ENCODE measurements around the gene VPS16. TPM values are rescaled to one million over a fixed set of nuclear protein-coding genes. Genes with fewer than 3 reads are reported as not detected.

VPS16 gene
- total and polyA plus RNA-seq, 4 donors, result 35.3 to 71.6 (median 61.2) TPM

GRCh38 chr20:2816583-2817340 is 23.8 kb upstream of the VPS16 start:
- 75% methylated on average over 18 of the region's 20 CpGs for WGBS (ENCODE audit: insufficient coverage)
- Histone ChIP-seq H3K9me3 (ENCODE audit: control insufficient read depth, insufficient read depth, low read length) (peaks cover 2% of the 10 kb centered on the region), H3K27me3 (ENCODE audit: control insufficient read depth, insufficient read depth, low read length) (peaks cover 23% of the 10 kb centered on the region), H3K4me3 (ENCODE audit: low read depth, low read length) (no peak overlapping the region), H3K27ac (ENCODE audit: low read depth, low read length) (no peak overlapping the region), H3K4me1 (ENCODE audit: control insufficient read depth, insufficient read depth, low read length) (peaks cover 9% of the 10 kb centered on the region), H3K36me3 (ENCODE audit: control insufficient read depth, insufficient read depth, low read length) (no peaks in the 10 kb centered on the region)
- no peak for DNase-seq (ENCODE audit: low read depth in 4 of 6, low spot score in 6 of 6)

GRCh38 chr20:2817341-2817726 is 23.2 kb upstream of the VPS16 start:
- H3K9me3 ChIP-seq (ENCODE audit: control insufficient read depth, insufficient read depth, low read length), result no peaks in the 10 kb centered on the region
- WGBS (ENCODE audit: insufficient coverage), result 100% methylated on average over 2 of the region's 2 CpGs
- H3K4me3 ChIP-seq (ENCODE audit: low read depth, low read length), result no peak overlapping the region
- H3K27me3 ChIP-seq (ENCODE audit: control insufficient read depth, insufficient read depth, low read length), result peaks cover 28% of the 10 kb centered on the region
- no peaks in the 10 kb centered on the region for H3K36me3 ChIP-seq (ENCODE audit: control insufficient read depth, insufficient read depth, low read length)
- DNase-seq (ENCODE audit: low read depth in 4 of 6, low spot score in 6 of 6), result no peak
- H3K4me1 ChIP-seq (ENCODE audit: control insufficient read depth, insufficient read depth, low read length), result peaks cover 9% of the 10 kb centered on the region
- H3K27ac ChIP-seq (ENCODE audit: low read depth, low read length), result no peak overlapping the region

- peaks cover 9% of the 10 kb centered on the region for H3K4me1 ChIP-seq (ENCODE audit: control insufficient read depth, insufficient read depth, low read length)
- no peaks in the 10 kb centered on the region for H3K36me3 ChIP-seq (ENCODE audit: control insufficient read depth, insufficient read depth, low read length)
- no peak overlapping the region for H3K27ac ChIP-seq (ENCODE audit: low read depth, low read length)
- DNase-seq (ENCODE audit: low read depth in 4 of 6, low spot score in 6 of 6), result no peak
- H3K27me3 ChIP-seq (ENCODE audit: control insufficient read depth, insufficient read depth, low read length), result peaks cover 28% of the 10 kb centered on the region
- 80% methylated on average over 6 of the region's 7 CpGs for WGBS (ENCODE audit: insufficient coverage)
- no peaks in the 10 kb centered on the region for H3K9me3 ChIP-seq (ENCODE audit: control insufficient read depth, insufficient read depth, low read length)
- H3K4me3 ChIP-seq (ENCODE audit: low read depth, low read length), result no peak overlapping the region
Measured at GRCh38 chr20:2817891-2818595, 22.5 kb upstream of the VPS16 start.

DNA sequence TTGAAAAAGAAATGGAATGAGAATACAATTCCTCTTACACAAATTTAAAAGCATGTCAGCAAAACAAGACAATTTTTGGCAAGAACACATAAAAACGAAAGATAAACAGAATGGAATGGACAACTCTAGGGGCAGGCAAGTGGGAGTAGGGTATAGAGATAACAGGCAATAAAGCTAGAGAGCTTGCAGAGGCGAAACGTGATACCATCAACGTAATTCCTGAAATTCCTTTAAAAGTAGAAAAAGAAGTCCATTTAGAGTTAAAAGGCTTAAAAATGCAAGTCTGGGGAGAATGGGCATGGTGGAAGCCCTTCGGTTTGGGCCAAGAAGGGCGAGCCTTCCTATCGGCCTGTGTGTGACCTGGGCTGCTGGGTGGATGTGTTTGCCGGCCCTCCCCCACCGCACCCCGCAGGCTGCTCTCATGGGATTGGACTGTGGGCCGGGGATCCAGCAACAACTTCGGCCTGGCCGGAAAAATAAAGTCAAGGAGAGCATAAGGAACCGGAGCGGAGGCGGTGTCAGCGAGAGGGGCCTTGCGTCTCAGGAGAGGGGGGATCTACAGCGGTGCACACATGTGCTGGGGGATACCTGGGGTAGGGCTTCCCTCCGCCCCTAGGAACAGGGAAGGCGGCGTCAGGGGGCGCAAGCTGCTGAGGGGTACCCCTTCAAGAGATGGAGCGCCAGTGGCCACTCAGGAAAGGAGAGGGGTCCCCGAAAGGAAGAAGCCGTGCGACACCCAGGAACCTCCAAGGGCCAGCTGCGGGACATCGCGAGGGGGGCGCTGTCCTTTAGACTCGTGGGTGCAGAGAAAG is 20.3 kb upstream of the VPS16 start:
- DNase-seq (ENCODE audit: low read depth in 4 of 6, low spot score in 6 of 6), result no peak
- H3K27me3 ChIP-seq (ENCODE audit: control insufficient read depth, insufficient read depth, low read length), result peaks cover 28% of the 10 kb centered on the region
- no peak overlapping the region for H3K4me3 ChIP-seq (ENCODE audit: low read depth, low read length)
- H3K4me1 ChIP-seq (ENCODE audit: control insufficient read depth, insufficient read depth, low read length), result peaks cover 9% of the 10 kb centered on the region
- 14% methylated on average over 27 of the region's 32 CpGs for WGBS (ENCODE audit: insufficient coverage)
- no peak overlapping the region for H3K27ac ChIP-seq (ENCODE audit: low read depth, low read length)
- no peaks in the 10 kb centered on the region for H3K9me3 ChIP-seq (ENCODE audit: control insufficient read depth, insufficient read depth, low read length)
- H3K36me3 ChIP-seq (ENCODE audit: control insufficient read depth, insufficient read depth, low read length), result no peaks in the 10 kb centered on the region

- Histone ChIP-seq H3K4me3 (ENCODE audit: low read depth, low read length) (no peak overlapping the region), H3K27me3 (ENCODE audit: control insufficient read depth, insufficient read depth, low read length) (peaks cover 33% of the 10 kb centered on the region), H3K9me3 (ENCODE audit: control insufficient read depth, insufficient read depth, low read length) (no peaks in the 10 kb centered on the region), H3K36me3 (ENCODE audit: control insufficient read depth, insufficient read depth, low read length) (no peaks in the 10 kb centered on the region), H3K27ac (ENCODE audit: low read depth, low read length) (no peak overlapping the region), H3K4me1 (ENCODE audit: control insufficient read depth, insufficient read depth, low read length) (peaks cover 9% of the 10 kb centered on the region)
- WGBS (ENCODE audit: insufficient coverage), result 5% methylated on average over 65 of the region's 68 CpGs
- DNase-seq (ENCODE audit: low read depth in 4 of 6, low spot score in 6 of 6), result no peak
Measured at GRCh38 chr20:2820896-2821869, 19.4 kb upstream of the VPS16 start.

GRCh38 chr20:2822073-2822472 is 18.5 kb upstream of the VPS16 start:
- no peaks in the 10 kb centered on the region for H3K36me3 ChIP-seq (ENCODE audit: control insufficient read depth, insufficient read depth, low read length)
- no peak for DNase-seq (ENCODE audit: low read depth in 4 of 6, low spot score in 6 of 6)
- H3K4me1 ChIP-seq (ENCODE audit: control insufficient read depth, insufficient read depth, low read length), result peaks cover 9% of the 10 kb centered on the region
- H3K27ac ChIP-seq (ENCODE audit: low read depth, low read length), result no peak overlapping the region
- peaks cover 39% of the 10 kb centered on the region for H3K27me3 ChIP-seq (ENCODE audit: control insufficient read depth, insufficient read depth, low read length)
- H3K9me3 ChIP-seq (ENCODE audit: control insufficient read depth, insufficient read depth, low read length), result no peaks in the 10 kb centered on the region
- no CpG with 5 or more reads among the region's 5 CpGs for WGBS (ENCODE audit: insufficient coverage)
- no peak overlapping the region for H3K4me3 ChIP-seq (ENCODE audit: low read depth, low read length)

GRCh38 chr20:2825761-2826160 is 14.8 kb upstream of the VPS16 start:
- Histone ChIP-seq H3K4me1 (ENCODE audit: control insufficient read depth, insufficient read depth, low read length) (peaks cover 4% of the 10 kb centered on the region), H3K36me3 (ENCODE audit: control insufficient read depth, insufficient read depth, low read length) (no peaks in the 10 kb centered on the region), H3K4me3 (ENCODE audit: low read depth, low read length) (no peak overlapping the region), H3K9me3 (ENCODE audit: control insufficient read depth, insufficient read depth, low read length) (no peaks in the 10 kb centered on the region), H3K27ac (ENCODE audit: low read depth, low read length) (no peak overlapping the region), H3K27me3 (ENCODE audit: control insufficient read depth, insufficient read depth, low read length) (peaks cover 30% of the 10 kb centered on the region)
- WGBS (ENCODE audit: insufficient coverage), result no CpG with 5 or more reads among the region's 2 CpGs
- no peak for DNase-seq (ENCODE audit: low read depth in 4 of 6, low spot score in 6 of 6)

DNA sequence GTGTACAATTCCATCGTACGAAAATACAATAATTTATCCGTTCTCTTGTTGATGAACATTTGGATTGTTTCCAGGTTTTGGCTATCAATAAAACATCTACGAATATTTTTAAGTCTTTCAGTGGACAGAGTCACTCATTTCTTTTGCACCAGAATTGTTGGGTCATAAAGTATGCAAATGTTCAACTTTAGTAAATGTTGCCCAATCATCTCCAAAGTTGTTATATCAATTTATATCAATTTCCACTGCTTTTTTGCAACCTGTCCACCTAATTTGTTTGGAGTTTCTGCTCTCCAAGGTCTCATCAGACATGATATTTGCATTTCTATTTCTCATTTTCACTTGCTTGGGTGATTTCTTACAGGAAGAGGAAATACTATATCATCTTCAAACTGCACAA is 13.9 kb upstream of the VPS16 start:
- no peaks in the 10 kb centered on the region for H3K9me3 ChIP-seq (ENCODE audit: control insufficient read depth, insufficient read depth, low read length)
- peaks cover 22% of the 10 kb centered on the region for H3K27me3 ChIP-seq (ENCODE audit: control insufficient read depth, insufficient read depth, low read length)
- WGBS (ENCODE audit: insufficient coverage), result no CpG with 5 or more reads among the region's 4 CpGs
- no peak overlapping the region for H3K27ac ChIP-seq (ENCODE audit: low read depth, low read length)
- no peak for DNase-seq (ENCODE audit: low read depth in 4 of 6, low spot score in 6 of 6)
- H3K4me1 ChIP-seq (ENCODE audit: control insufficient read depth, insufficient read depth, low read length), result no peaks in the 10 kb centered on the region
- no peaks in the 10 kb centered on the region for H3K36me3 ChIP-seq (ENCODE audit: control insufficient read depth, insufficient read depth, low read length)
- H3K4me3 ChIP-seq (ENCODE audit: low read depth, low read length), result no peak overlapping the region

DNA sequence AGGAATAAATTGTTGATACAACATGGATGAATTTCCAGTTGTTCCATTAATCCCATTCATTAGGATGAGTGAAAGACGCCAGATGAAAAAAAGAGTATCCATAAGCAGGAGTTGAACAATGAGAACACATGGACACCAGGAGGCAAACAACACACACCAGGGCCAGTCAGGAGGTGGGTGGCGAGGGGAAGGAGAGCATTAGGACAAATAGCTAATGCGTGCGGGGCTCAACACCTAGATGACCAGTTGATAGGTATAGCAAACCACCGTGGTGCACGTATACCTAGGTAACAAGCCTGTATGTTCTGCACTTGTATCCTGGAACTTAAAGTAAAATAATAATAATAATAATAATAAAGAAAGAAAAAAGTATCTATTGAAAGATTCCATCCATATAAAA is 11.2 kb upstream of the VPS16 start:
- Histone ChIP-seq H3K27me3 (ENCODE audit: control insufficient read depth, insufficient read depth, low read length) (peaks cover 16% of the 10 kb centered on the region), H3K4me1 (ENCODE audit: control insufficient read depth, insufficient read depth, low read length) (no peaks in the 10 kb centered on the region), H3K27ac (ENCODE audit: low read depth, low read length) (no peak overlapping the region), H3K9me3 (ENCODE audit: control insufficient read depth, insufficient read depth, low read length) (no peaks in the 10 kb centered on the region), H3K36me3 (ENCODE audit: control insufficient read depth, insufficient read depth, low read length) (no peaks in the 10 kb centered on the region), H3K4me3 (ENCODE audit: low read depth, low read length) (no peak overlapping the region)
- DNase-seq (ENCODE audit: low read depth in 4 of 6, low spot score in 6 of 6), result no peak
- WGBS (ENCODE audit: insufficient coverage), result 66% methylated on average over 3 of the region's 6 CpGs
